HepG2 (cell line): Measurements from ENCODE around the gene SHISA5. TPM values are rescaled to one million over a fixed set of nuclear protein-coding genes. Genes with fewer than 3 reads are reported as not detected.

Experiments used
- AGO1 ChIP-seq: fragments of 200-400 bp; formaldehyde crosslinking; IDR thresholded peaks from 2 replicates; pipeline ENCODE4 v1.6.1; 2017; ENCODE audit warnings: mild to moderate bottlenecking, low read depth, low read length, moderate library complexity; ENCODE audit not compliant: poor library complexity, severe bottlenecking
- BCLAF1 ChIP-seq: fragments of 450-650 bp; IDR thresholded peaks from 2 replicates; pipeline ENCODE4 v1.6.1; 2017; ENCODE audit warnings: mild to moderate bottlenecking
- BRCA1 ChIP-seq: sonication (generic); formaldehyde crosslinking; IDR thresholded peaks from 2 replicates; pipeline ENCODE4 v1.4.0; 2020; ENCODE audit warnings: missing genetic modification reagents
- CC2D1A ChIP-seq: sonication (generic); formaldehyde crosslinking; IDR thresholded peaks from 2 replicates; pipeline ENCODE4 v1.8.1; 2023; ENCODE audit warnings: mild to moderate bottlenecking, missing genetic modification reagents
- ETV6 ChIP-seq: sonication (generic); formaldehyde crosslinking; conservative IDR thresholded peaks from 2 replicates; pipeline ENCODE4 v1.4.0; 2020; ENCODE audit warnings: missing genetic modification reagents
- MAFG ChIP-seq: sonication (generic); formaldehyde crosslinking; IDR thresholded peaks from 2 replicates; pipeline ENCODE4 v1.5.1; 2020; ENCODE audit warnings: mild to moderate bottlenecking, missing genetic modification reagents
- MTA1 ChIP-seq: sonication (generic); formaldehyde crosslinking; IDR thresholded peaks from 2 replicates; pipeline ENCODE4 v1.4.0; 2020; ENCODE audit warnings: missing genetic modification reagents, mild to moderate bottlenecking, borderline replicate concordance
- NCOA1 ChIP-seq: sonication (generic); formaldehyde crosslinking; IDR thresholded peaks from 2 replicates; pipeline ENCODE4 v1.9.0; 2021; ENCODE audit warnings: missing genetic modification reagents
- NFKB2 ChIP-seq: sonication (generic); formaldehyde crosslinking; IDR thresholded peaks from 2 replicates; pipeline ENCODE4 v1.4.0; 2020; ENCODE audit warnings: missing genetic modification reagents, borderline replicate concordance
- ONECUT2 ChIP-seq: sonication (generic); formaldehyde crosslinking; IDR thresholded peaks from 2 replicates; pipeline ENCODE4 v1.4.0; 2020; ENCODE audit warnings: missing genetic modification reagents
- RBFOX2 ChIP-seq: fragments of 200-400 bp; formaldehyde crosslinking; IDR thresholded peaks from 2 replicates; pipeline ENCODE4 v1.6.1; 2017; ENCODE audit warnings: low read depth, mild to moderate bottlenecking, low read length
- SRSF4 ChIP-seq: fragments of 200-400 bp; formaldehyde crosslinking; IDR thresholded peaks from one replicate; pipeline ENCODE4 v1.6.1; 2018; ENCODE audit warnings: mild to moderate bottlenecking, low read depth, low read length, moderate library complexity; ENCODE audit not compliant: poor library complexity, severe bottlenecking
- TAF1 ChIP-seq: sonication (generic); formaldehyde crosslinking; IDR thresholded peaks from 2 replicates; pipeline ENCODE4 v1.4.0; 2020; ENCODE audit warnings: missing genetic modification reagents
- ZBTB43 ChIP-seq: sonication (generic); formaldehyde crosslinking; conservative IDR thresholded peaks from 2 replicates; pipeline ENCODE4 v1.4.0; 2020; ENCODE audit warnings: missing genetic modification reagents
- ZNF20 ChIP-seq: sonication (generic); formaldehyde crosslinking; IDR thresholded peaks from 2 replicates; pipeline ENCODE4 v1.4.0; 2020; ENCODE audit warnings: mild to moderate bottlenecking, moderate library complexity, missing genetic modification reagents
- ZNF24 ChIP-seq: fragments of 450-650 bp; IDR thresholded peaks from 2 replicates; pipeline ENCODE4 v1.6.1; 2017; ENCODE audit warnings: antibody characterized with exemption, mild to moderate bottlenecking
- ZNF33A ChIP-seq: sonication (generic); formaldehyde crosslinking; IDR thresholded peaks from 2 replicates; pipeline ENCODE4 v1.5.1; 2020; ENCODE audit warnings: missing genetic modification reagents, mild to moderate bottlenecking, moderate library complexity, borderline replicate concordance
- ZNF33B ChIP-seq: sonication (generic); formaldehyde crosslinking; IDR thresholded peaks from 2 replicates; pipeline ENCODE4 v1.5.1; 2020; ENCODE audit warnings: mild to moderate bottlenecking, missing genetic modification reagents
- ZNF382 ChIP-seq: sonication (generic); formaldehyde crosslinking; IDR thresholded peaks from 2 replicates; pipeline ENCODE4 v1.5.0; 2020; ENCODE audit warnings: missing genetic modification reagents, mild to moderate bottlenecking, borderline replicate concordance
- ZNF430 ChIP-seq: sonication (generic); formaldehyde crosslinking; IDR thresholded peaks from 2 replicates; pipeline ENCODE4 v1.9.0; 2021; ENCODE audit warnings: mild to moderate bottlenecking, missing genetic modification reagents
- ZNF687 ChIP-seq: sonication (generic); formaldehyde crosslinking; IDR thresholded peaks from 2 replicates; pipeline ENCODE4 v1.5.1; 2020; ENCODE audit warnings: mild to moderate bottlenecking, missing genetic modification reagents, moderate library complexity
- ZSCAN31 ChIP-seq: sonication (generic); formaldehyde crosslinking; IDR thresholded peaks from 2 replicates; pipeline ENCODE4 v1.5.0; 2020; ENCODE audit warnings: low read depth, mild to moderate bottlenecking, missing genetic modification reagents
- polyA plus RNA-seq, 8 experiments: library from polyadenylated mRNA; depleted of rRNA in 3 of 8; stranded (reverse) in 7 of 8; unstranded in 1 of 8; fragments of >200 nt; fragmentation: Illumina TruSeq in 4 of 8; extraction: Trizol in 4 of 8; gene quantifications; 2 replicates each; pipeline versions ENCODE4 v1.2.1 to v1.2.3, GENCODE V29; 2011 to 2016; ENCODE audit warnings: low read depth in 4 of 8, missing spikeins in 1 of 8, mixed read lengths in 1 of 8; ENCODE audit not compliant: insufficient read depth in 1 of 8
- total RNA-seq, 5 experiments: library from RNA; depleted of rRNA; stranded (reverse); fragments of >200 nt; fragmentation: Illumina TruSeq; extraction: Trizol; gene quantifications; 2 replicates each; pipeline ENCODE4 v1.2.3, GENCODE V29; 2016; ENCODE audit warnings: low read depth in 1 of 5

The SHISA5 gene
- total and polyA plus RNA-seq, 2 of the 13 experiments (the other 11 are each of a cell fraction or from before 2014, with no cell fraction given), result 75.8 to 91.4 TPM

GRCh38 chr3:48465531-48466378 is 38.2 kb downstream of the SHISA5 start (continued):
- TF ChIP-seq ZNF687 (CRISPR knock-in tag) (peak; percentile 81), TAF1 (CRISPR knock-in tag) (peak; percentile 26; the same call in 1 of the 2 replicates), ZNF382 (no peak), RBFOX2 (0 out of 2 replicates have a peak, but pooled peaks have one; percentile 22), ONECUT2 (CRISPR knock-in tag) (no peak), SRSF4 (no peak), ZSCAN31 (CRISPR knock-in tag) (peak; percentile 87), ZNF33B (CRISPR knock-in tag) (0 out of 2 replicates have a peak, but pooled peaks have one; percentile 50), BCLAF1 (no peak), NCOA1 (CRISPR knock-in tag) (no peak), MAFG (CRISPR knock-in tag) (peak; percentile 71; the same call in 1 of the 2 replicates), ZNF24 (no peak), AGO1 (no peak), ZNF33A (CRISPR knock-in tag) (no peak), BRCA1 (CRISPR knock-in tag) (no peak), MTA1 (CRISPR knock-in tag) (no peak), ZNF430 (no peak), NFKB2 (CRISPR knock-in tag) (no peak), ZBTB43 (CRISPR knock-in tag) (no peak), CC2D1A (CRISPR knock-in tag) (no peak), ETV6 (CRISPR knock-in tag) (no peak), ZNF20 (CRISPR knock-in tag) (no peak)
